ENCODE measurements around the gene SECTM1. TPM values are rescaled to one million over a fixed set of nuclear protein-coding genes. Genes with fewer than 3 reads are reported as not detected.
"Not testable (repeated sequence)": the region's sequence is repeated elsewhere in the genome, so short reads cannot be mapped to it uniquely, and the experiment has no call there.

SECTM1 gene
- total and polyA plus RNA-seq, 2 experiments from 2014 or later = 0.21 to 1.3 TPM

GRCh38 chr17:82382933-82383255, 49.3 kb upstream of the SECTM1 start (continued):
- no peak for TF ChIP-seq CTCF (conservative IDR thresholded peaks at IDR 0.05; ENCODE audit: low read depth in 2 of 2)

- H2AFZ ChIP-seq; H3K4me1 ChIP-seq (ENCODE audit: insufficient read depth); H3K36me3 ChIP-seq (ENCODE audit: insufficient read depth); H3K4me3 ChIP-seq; H3K9me3 Mint-ChIP-seq; H3K27me3 ChIP-seq (ENCODE audit: insufficient read depth); H3K27ac ChIP-seq (ENCODE audit: low read depth); H3K9me2 ChIP-seq (ENCODE audit: insufficient read depth); H3F3A ChIP-seq (replicated peaks; ENCODE audit: low read depth); H4K20me1 ChIP-seq (replicated peaks; ENCODE audit: insufficient read depth); H3K36me3 Mint-ChIP-seq (ENCODE audit: low read depth); H3K4me3 Mint-ChIP-seq; H3K79me2 ChIP-seq (replicated peaks; ENCODE audit: insufficient read depth); H3K4me1 Mint-ChIP-seq; DNase-seq (ENCODE audit: low spot score); H3K27ac Mint-ChIP-seq; ATAC-seq; H3K4me2 ChIP-seq: not testable (repeated sequence)
- peaks cover 20% of the 10 kb centered on the region for H3K27me3 Mint-ChIP-seq (ENCODE audit: insufficient read depth, low read depth, poor library complexity)
Measured at GRCh38 chr17:82382220-82382932, 48.8 kb upstream of the SECTM1 start.

- not testable (repeated sequence) for H4K20me1 ChIP-seq (replicated peaks; ENCODE audit: insufficient read depth); H3K27ac ChIP-seq (ENCODE audit: low read depth); H3K36me3 ChIP-seq (ENCODE audit: insufficient read depth); H3K9me3 Mint-ChIP-seq; H3K9me2 ChIP-seq (ENCODE audit: insufficient read depth); H3K4me2 ChIP-seq; H3K4me1 Mint-ChIP-seq; H3K4me3 Mint-ChIP-seq; ATAC-seq; H3K27me3 ChIP-seq (ENCODE audit: insufficient read depth); H3K36me3 Mint-ChIP-seq (ENCODE audit: low read depth); H2AFZ ChIP-seq; H3F3A ChIP-seq (replicated peaks; ENCODE audit: low read depth); H3K4me1 ChIP-seq (ENCODE audit: insufficient read depth); H3K4me3 ChIP-seq; DNase-seq (ENCODE audit: low spot score); H3K27ac Mint-ChIP-seq; H3K79me2 ChIP-seq (replicated peaks; ENCODE audit: insufficient read depth)
- H3K27me3 Mint-ChIP-seq (ENCODE audit: insufficient read depth, low read depth, poor library complexity) = peaks cover 20% of the 10 kb centered on the region
Measured at GRCh38 chr17:82381703-82382009, 48.1 kb upstream of the SECTM1 start.

DNA sequence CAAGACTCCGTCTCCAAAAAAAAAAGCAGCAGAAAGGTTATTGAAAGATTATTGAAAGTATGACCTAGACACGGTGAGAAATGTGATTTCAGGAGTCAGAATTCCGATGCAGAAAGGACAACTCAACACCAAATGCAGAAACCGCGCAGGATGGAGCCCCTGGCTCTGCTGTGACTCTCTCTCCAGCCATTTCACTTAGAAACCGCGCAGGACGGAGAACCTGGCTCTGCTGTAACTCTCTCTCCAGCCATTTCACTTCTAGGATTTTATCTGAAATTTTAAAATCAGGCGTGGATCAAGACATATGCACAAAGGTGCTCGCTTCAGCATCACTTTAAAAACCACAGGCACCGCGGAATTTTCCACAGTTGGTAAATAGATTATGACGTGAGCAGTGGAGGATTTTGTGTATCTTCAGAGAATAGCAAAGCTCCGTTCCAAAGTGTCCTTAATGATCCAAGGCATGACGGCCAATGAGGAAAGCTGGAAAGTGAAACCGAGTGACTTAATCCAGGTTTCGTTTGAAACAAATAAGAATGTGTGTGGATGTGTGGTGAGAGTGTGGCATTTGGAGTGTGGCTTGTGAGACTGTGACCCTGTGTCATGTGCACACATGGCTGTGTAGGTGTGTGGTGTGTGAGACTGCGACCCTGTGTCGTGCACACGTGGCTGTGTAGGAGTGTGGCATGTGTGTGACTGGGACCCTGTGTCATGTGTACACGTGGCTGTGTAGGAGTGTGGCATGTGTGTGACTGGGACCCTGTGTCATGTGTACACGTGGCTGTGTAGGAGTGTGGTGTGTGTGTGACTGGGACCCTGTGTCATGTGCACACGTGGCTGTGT, 47.5 kb upstream of the SECTM1 start:
- ATAC-seq (no peak), DNase-seq (ENCODE audit: low spot score) (no peak)
- no peaks in the 10 kb centered on the region for H3K9me2 ChIP-seq (ENCODE audit: insufficient read depth)
- no peaks in the 10 kb centered on the region for H3K27me3 ChIP-seq (ENCODE audit: insufficient read depth)
- no peaks in the 10 kb centered on the region for H3K36me3 ChIP-seq (ENCODE audit: insufficient read depth)
- no peaks in the 10 kb centered on the region for H3F3A ChIP-seq (replicated peaks; ENCODE audit: low read depth)
- H3K27ac ChIP-seq (ENCODE audit: low read depth) = no peak overlapping the region
- H2AFZ ChIP-seq = no peak overlapping the region
- no peak overlapping the region for H3K4me3 Mint-ChIP-seq
- peaks cover 23% of the 10 kb centered on the region for H3K27me3 Mint-ChIP-seq (ENCODE audit: insufficient read depth, low read depth, poor library complexity)
- no peaks in the 10 kb centered on the region for H4K20me1 ChIP-seq (replicated peaks; ENCODE audit: insufficient read depth)
- no peak overlapping the region for H3K27ac Mint-ChIP-seq
- no peaks in the 10 kb centered on the region; the same call in 2 of the 3 replicates for H3K9me3 Mint-ChIP-seq
- H3K4me1 Mint-ChIP-seq = peaks cover 3% of the 10 kb centered on the region; the same call in 2 of the 3 replicates
- H3K79me2 ChIP-seq (replicated peaks; ENCODE audit: insufficient read depth) = no peaks in the 10 kb centered on the region
- H3K4me1 ChIP-seq (ENCODE audit: insufficient read depth) = no peaks in the 10 kb centered on the region
- no peak overlapping the region for H3K4me2 ChIP-seq
- H3K4me3 ChIP-seq = no peak overlapping the region
- H3K36me3 Mint-ChIP-seq (ENCODE audit: low read depth) = no peaks in the 10 kb centered on the region
- TF ChIP-seq CTCF (conservative IDR thresholded peaks at IDR 0.05; ENCODE audit: low read depth in 2 of 2) (no peak), STAT1 (IDR thresholded peaks at IDR 0.05; ENCODE audit: unreplicated experiment) (no peak), REST (IDR thresholded peaks at IDR 0.05; ENCODE audit: unreplicated experiment) (no peak), ZNF114 (CRISPR knock-in tag; IDR thresholded peaks at IDR 0.05) (no peak), NANOG (IDR thresholded peaks at IDR 0.05; ENCODE audit: borderline replicate concordance) (no peak), POLR2AphosphoS5 (IDR thresholded peaks at IDR 0.05; ENCODE audit: low read depth) (no peak)
- TF ChIP-seq, protein P1, sequence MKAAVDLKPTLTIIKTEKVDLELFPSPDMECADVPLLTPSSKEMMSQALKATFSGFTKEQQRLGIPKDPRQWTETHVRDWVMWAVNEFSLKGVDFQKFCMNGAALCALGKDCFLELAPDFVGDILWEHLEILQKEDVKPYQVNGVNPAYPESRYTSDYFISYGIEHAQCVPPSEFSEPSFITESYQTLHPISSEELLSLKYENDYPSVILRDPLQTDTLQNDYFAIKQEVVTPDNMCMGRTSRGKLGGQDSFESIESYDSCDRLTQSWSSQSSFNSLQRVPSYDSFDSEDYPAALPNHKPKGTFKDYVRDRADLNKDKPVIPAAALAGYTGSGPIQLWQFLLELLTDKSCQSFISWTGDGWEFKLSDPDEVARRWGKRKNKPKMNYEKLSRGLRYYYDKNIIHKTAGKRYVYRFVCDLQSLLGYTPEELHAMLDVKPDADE (IDR thresholded peaks at IDR 0.05) = no peak
